HG03378 (cell line): ENCODE results near the gene GADL1.

Experiments
- ATAC-seq: cut with Tn5 transposase; IDR thresholded peaks from one replicate; pipeline ENCODE4 v1.9.1; 2021; ENCODE audit warnings: mild to moderate bottlenecking, moderate library complexity; ENCODE audit not compliant: unreplicated experiment

The GADL1 gene

GRCh38 chr3:30682434-30683155 lies 211.9 kb downstream of the GADL1 start:
- ATAC-seq: no peak

GRCh38 chr3:30681649-30682211 lies 212.7 kb downstream of the GADL1 start:
- ATAC-seq: no peak

- no peak for ATAC-seq
Measured at GRCh38 chr3:30680789-30681648, 213.4 kb downstream of the GADL1 start.

- ATAC-seq: no peak
Measured at GRCh38 chr3:30679045-30679444, 215.4 kb downstream of the GADL1 start.

- no peak for ATAC-seq
Measured at GRCh38 chr3:30677347-30677685, 217.1 kb downstream of the GADL1 start.

- no peak for ATAC-seq
Measured at GRCh38 chr3:30676424-30677346, 217.8 kb downstream of the GADL1 start.
